Breast epithelium (tissue), 4 donors: ENCODE results near the gene ACTR10. TPM values are rescaled to one million over a fixed set of nuclear protein-coding genes. Genes with fewer than 3 reads are reported as not detected.
"Not testable (repeated sequence)": the region's sequence is repeated elsewhere in the genome, so short reads cannot be mapped to it uniquely, and the experiment has no call there.

Experiments
- DNase-seq, 2 donors: peaks; one replicate each; pipeline ENCODE4 v3.0.0-alpha.2; 2019; ENCODE audit warnings: low spot score in 2 of 2
- H3K27ac ChIP-seq, 2 donors: fragments of 200-600 bp; sonication (generic) in 1 of 2; one replicate each; pipeline ENCODE4 v1.5.1; 2016 to 2019; ENCODE audit warnings: mild to moderate bottlenecking in 1 of 2
- H3K27me3 ChIP-seq, 2 donors: fragments of 200-600 bp; sonication (generic) in 1 of 2; one replicate each; pipeline versions ENCODE4 v1.5.1 to v1.6.0; 2017 to 2019; ENCODE audit warnings: control low read depth in 1 of 2, mild to moderate bottlenecking in 1 of 2
- H3K36me3 ChIP-seq: fragments of 200-600 bp; one replicate; pipeline ENCODE4 v1.5.1; 2019
- H3K4me1 ChIP-seq, 2 donors: fragments of 200-600 bp; sonication (generic); one replicate each; pipeline ENCODE4 v1.5.1; 2016 to 2019; ENCODE audit warnings: control low read depth in 1 of 2
- H3K4me3 ChIP-seq, 3 donors: fragments of 200-600 bp; sonication (generic); 1 replicate in 2 of 3; 2 replicates in 1 of 3; pipeline ENCODE4 v1.5.1; 2016 to 2019; ENCODE audit warnings: mild to moderate bottlenecking in 3 of 3, moderate library complexity in 2 of 3
- H3K9me3 ChIP-seq, 2 donors: fragments of 200-600 bp; sonication (generic) in 1 of 2; one replicate each; pipeline ENCODE4 v1.5.1; 2016 to 2019; ENCODE audit warnings: control low read depth in 1 of 2
- CTCF ChIP-seq, 3 donors: fragments of 450-650 bp; IDR thresholded peaks; one replicate each; pipeline ENCODE4 v1.5.1; 2016 to 2017; ENCODE audit warnings: antibody characterized with exemption in 3 of 3, mild to moderate bottlenecking in 3 of 3, moderate library complexity in 3 of 3
- POLR2A ChIP-seq: fragments of 450-650 bp; IDR thresholded peaks from one replicate; pipeline ENCODE4 v1.6.1; 2016; ENCODE audit warnings: antibody characterized with exemption, mild to moderate bottlenecking, moderate library complexity
- POLR2AphosphoS5 ChIP-seq, 3 donors: sonication (generic); formaldehyde crosslinking; IDR thresholded peaks; one replicate each; pipeline ENCODE4 v1.6.1; 2017; ENCODE audit warnings: antibody characterized with exemption in 3 of 3
- intact Hi-C: fragments of 100-400 bp; cut with DNase I; formaldehyde crosslinking; loops from one replicate; pipeline ENCODE4 v1.15.1; 2023; ENCODE audit warnings: low total_unique reads
- total RNA-seq, 3 donors: library from RNA; depleted of rRNA; stranded (reverse); fragments of >200 nt; gene quantifications; one replicate each; pipeline ENCODE4 v1.1.0, GENCODE V29; 2016

Gene ACTR10
- total RNA-seq, 3 donors from 2014 or later, result 42.2 to 71.4 (median 69.4) TPM

GRCh38 chr14:58249611-58250010, 49.7 kb downstream of the ACTR10 start:
- Histone ChIP-seq H3K27ac (no peak overlapping the region), H3K27me3 (no peaks in the 10 kb centered on the region), H3K36me3 (no peaks in the 10 kb centered on the region), H3K4me1 (peaks cover 0 to 6% of the 10 kb centered on the region in 2 donors), H3K4me3 (no peak overlapping the region), H3K9me3 (no peaks in the 10 kb centered on the region)
- no peak for TF ChIP-seq POLR2A
- no peak for DNase-seq
- intact Hi-C loops, result no loop called here

- intact Hi-C loops, result no loop called here
- DNase-seq, result no peak
- H3K36me3 ChIP-seq, result no peaks in the 10 kb centered on the region
- no peaks in the 10 kb centered on the region for H3K27me3 ChIP-seq
- no peak overlapping the region for H3K27ac ChIP-seq
- H3K4me1 ChIP-seq, result no peaks in the 10 kb centered on the region
- no peaks in the 10 kb centered on the region for H3K9me3 ChIP-seq
- TF ChIP-seq POLR2A, result no peak
- no peak for TF ChIP-seq CTCF (IDR thresholded peaks at IDR 0.05)
- no peak overlapping the region for H3K4me3 ChIP-seq
Observed at GRCh38 chr14:58258156-58258555, 58.2 kb downstream of the ACTR10 start.

- H3K9me3 ChIP-seq, H3K4me3 ChIP-seq, intact Hi-C loops: not testable (repeated sequence)
Observed at GRCh38 chr14:58262005-58262404, 62.1 kb downstream of the ACTR10 start.

GRCh38 chr14:58265401-58265800, 65.5 kb downstream of the ACTR10 start:
- no peaks in the 10 kb centered on the region for H3K9me3 ChIP-seq
- H3K4me3 ChIP-seq, result no peak overlapping the region
- no peaks in the 10 kb centered on the region for H3K27me3 ChIP-seq
- no peak for TF ChIP-seq POLR2AphosphoS5 (IDR thresholded peaks at IDR 0.05)
- TF ChIP-seq POLR2A, result no peak
- no peak for TF ChIP-seq CTCF (IDR thresholded peaks at IDR 0.05)
- intact Hi-C loops, result no loop called here
- H3K27ac ChIP-seq, result no peak overlapping the region
- DNase-seq, result no peak
- H3K36me3 ChIP-seq, result no peaks in the 10 kb centered on the region
- H3K4me1 ChIP-seq, result no peaks in the 10 kb centered on the region

More at GRCh38 chr14:58262005-58262404, 62.1 kb downstream of the ACTR10 start:
- H3K36me3 ChIP-seq, H3K4me1 ChIP-seq, H3K27me3 ChIP-seq, H3K27ac ChIP-seq, DNase-seq: not testable (repeated sequence)

GRCh38 chr14:58270628-58271027, 70.7 kb downstream of the ACTR10 start:
- Histone ChIP-seq H3K27ac (no peak overlapping the region), H3K9me3 (no peaks in the 10 kb centered on the region), H3K27me3 (no peaks in the 10 kb centered on the region), H3K36me3 (no peaks in the 10 kb centered on the region), H3K4me1 (no peaks in the 10 kb centered on the region), H3K4me3 (no peak overlapping the region)
- intact Hi-C loops, result no loop called here
- no peak for TF ChIP-seq POLR2A
- no peak for TF ChIP-seq POLR2AphosphoS5 (IDR thresholded peaks at IDR 0.05)
- TF ChIP-seq CTCF (IDR thresholded peaks at IDR 0.05), result no peak
- no peak for DNase-seq

- Histone ChIP-seq H3K27ac (no peak overlapping the region), H3K4me3 (no peak overlapping the region), H3K4me1 (no peaks in the 10 kb centered on the region), H3K27me3 (no peaks in the 10 kb centered on the region), H3K9me3 (no peaks in the 10 kb centered on the region), H3K36me3 (no peaks in the 10 kb centered on the region)
- intact Hi-C loops, result no loop called here
- no peak for DNase-seq
- no peak for TF ChIP-seq CTCF (IDR thresholded peaks at IDR 0.05)
- no peak for TF ChIP-seq POLR2A
Observed at GRCh38 chr14:58272588-58273372, 72.8 kb downstream of the ACTR10 start.
